ENCODE data around the gene PAWR.

GRCh38 chr12:79558924-79559469 lies 131.8 kb downstream of the PAWR start:
- no peak for TF ChIP-seq CTCF (conservative IDR thresholded peaks at IDR 0.05; ENCODE audit: low read depth, low read length)
- TF ChIP-seq EZH2 (IDR thresholded peaks at IDR 0.05; ENCODE audit: borderline replicate concordance, low read depth, low read length, poor library complexity, severe bottlenecking): no peak

Measured in A673 (cell line).